Breast epithelium (tissue), 3 donors: Measurements from ENCODE around the gene BTC. TPM values are rescaled to one million over a fixed set of nuclear protein-coding genes. Genes with fewer than 3 reads are reported as not detected.

Experiments used
- total RNA-seq, 3 donors: library from RNA; depleted of rRNA; stranded (reverse); fragments of >200 nt; gene quantifications; one replicate each; pipeline ENCODE4 v1.1.0, GENCODE V29; 2016

The BTC gene
- total RNA-seq, 3 donors from 2014 or later, result 2.3 to 6.1 (median 5.0) TPM

Other genes starting within 250 kb of the BTC start
- 10 to 100 TPM; 12.1 to 41.1 (median 18.0) TPM for gene PARM1, start 138.6 kb upstream of the BTC start, total RNA-seq